KOPT-K1 (cell line): ENCODE measurements around the gene KCNQ1.

Source experiments
- H3K27ac ChIP-seq: fragments of 200-600 bp; sonication (generic); 2 replicates; pipeline ENCODE4 v1.5.1; 2016; ENCODE audit warnings: antibody characterized with exemption, mild to moderate bottlenecking, low read depth, low read length; ENCODE audit not compliant: poor library complexity, severe bottlenecking
- H3K36me3 ChIP-seq: fragments of 200-600 bp; sonication (generic); 2 replicates; pipeline ENCODE4 v1.5.1; 2017; ENCODE audit warnings: antibody characterized with exemption, mild to moderate bottlenecking, low read length, moderate library complexity; ENCODE audit not compliant: insufficient read depth
- H3K9me3 ChIP-seq: fragments of 200-600 bp; sonication (generic); 2 replicates; pipeline ENCODE4 v1.5.1; 2017; ENCODE audit warnings: antibody characterized with exemption, low read length, mild to moderate bottlenecking; ENCODE audit not compliant: insufficient read depth, poor library complexity, severe bottlenecking

Gene KCNQ1

GRCh38 chr11:2737226-2737590 is 292.4 kb downstream of the KCNQ1 start:
- Histone ChIP-seq H3K9me3 (no peaks in the 10 kb centered on the region), H3K27ac (no peak overlapping the region), H3K36me3 (no peaks in the 10 kb centered on the region)

- H3K9me3 ChIP-seq: no peaks in the 10 kb centered on the region
- H3K36me3 ChIP-seq: no peaks in the 10 kb centered on the region
- H3K27ac ChIP-seq: no peak overlapping the region
These were observed 293.1 kb downstream of the KCNQ1 start for GRCh38 chr11:2737866-2738265.

- no peak overlapping the region for H3K27ac ChIP-seq
- H3K9me3 ChIP-seq: no peaks in the 10 kb centered on the region
- no peaks in the 10 kb centered on the region for H3K36me3 ChIP-seq
These were observed 294.0 kb downstream of the KCNQ1 start for GRCh38 chr11:2738551-2739431.

- Histone ChIP-seq H3K27ac (no peak overlapping the region), H3K9me3 (no peaks in the 10 kb centered on the region), H3K36me3 (no peaks in the 10 kb centered on the region)
These were observed 294.9 kb downstream of the KCNQ1 start for GRCh38 chr11:2739531-2740274.

GRCh38 chr11:2740275-2740940 is 295.6 kb downstream of the KCNQ1 start:
- H3K27ac ChIP-seq: no peak overlapping the region
- H3K36me3 ChIP-seq: no peaks in the 10 kb centered on the region
- H3K9me3 ChIP-seq: no peaks in the 10 kb centered on the region

GRCh38 chr11:2741006-2741376 is 296.2 kb downstream of the KCNQ1 start:
- no peaks in the 10 kb centered on the region for H3K9me3 ChIP-seq
- H3K36me3 ChIP-seq: no peaks in the 10 kb centered on the region
- H3K27ac ChIP-seq: no peak overlapping the region

- Histone ChIP-seq H3K27ac (no peak overlapping the region), H3K9me3 (no peaks in the 10 kb centered on the region)
These were observed 296.7 kb downstream of the KCNQ1 start for GRCh38 chr11:2741377-2742131.

GRCh38 chr11:2742201-2742600 is 297.4 kb downstream of the KCNQ1 start:
- H3K27ac ChIP-seq: no peak overlapping the region
- H3K9me3 ChIP-seq: no peaks in the 10 kb centered on the region
- no peaks in the 10 kb centered on the region for H3K36me3 ChIP-seq

More at GRCh38 chr11:2741377-2742131, 296.7 kb downstream of the KCNQ1 start:
- H3K36me3 ChIP-seq: no peaks in the 10 kb centered on the region

- no peak overlapping the region for H3K27ac ChIP-seq
- no peaks in the 10 kb centered on the region for H3K9me3 ChIP-seq
- no peaks in the 10 kb centered on the region for H3K36me3 ChIP-seq
These were observed 298.0 kb downstream of the KCNQ1 start for GRCh38 chr11:2742611-2743426.

- H3K9me3 ChIP-seq: no peaks in the 10 kb centered on the region
- no peak overlapping the region for H3K27ac ChIP-seq
- no peaks in the 10 kb centered on the region for H3K36me3 ChIP-seq
These were observed 298.8 kb downstream of the KCNQ1 start for GRCh38 chr11:2743427-2744110.

GRCh38 chr11:2744166-2744565 is 299.4 kb downstream of the KCNQ1 start:
- Histone ChIP-seq H3K27ac (no peak overlapping the region), H3K36me3 (no peaks in the 10 kb centered on the region), H3K9me3 (no peaks in the 10 kb centered on the region)

- no peaks in the 10 kb centered on the region for H3K9me3 ChIP-seq
- H3K36me3 ChIP-seq: no peaks in the 10 kb centered on the region
- H3K27ac ChIP-seq: no peak overlapping the region
These were observed 300.7 kb downstream of the KCNQ1 start for GRCh38 chr11:2745511-2745910.

GRCh38 chr11:2746401-2747247 is 301.8 kb downstream of the KCNQ1 start:
- Histone ChIP-seq H3K36me3 (no peaks in the 10 kb centered on the region), H3K9me3 (no peaks in the 10 kb centered on the region), H3K27ac (no peak overlapping the region)
